Measurements from ENCODE around the gene CAPN13.

DNA sequence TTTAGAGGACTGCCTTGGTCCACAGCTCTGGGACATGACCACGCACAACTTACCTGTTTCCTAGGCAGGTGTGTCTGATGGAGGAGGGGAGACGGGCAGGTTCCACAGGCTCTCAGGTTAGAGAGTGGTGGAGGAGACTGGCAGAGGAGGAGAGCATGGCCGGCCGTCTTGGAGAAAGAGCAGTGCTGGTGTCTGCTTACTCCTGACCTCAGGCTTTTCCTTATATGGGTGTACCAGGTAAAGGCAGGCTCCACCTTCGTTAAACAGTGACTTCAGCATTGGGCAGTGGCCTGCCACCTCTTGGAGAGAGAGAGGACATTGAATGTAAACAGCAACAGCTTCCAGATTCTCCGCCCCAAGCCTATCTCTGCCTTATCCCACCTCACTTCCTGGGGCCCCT, at the start of gene CAPN13:
- TF ChIP-seq POLR2AphosphoS5 (IDR thresholded peaks at IDR 0.05) (peak in 1 of 3 donors; percentile 26), POLR2A (IDR thresholded peaks at IDR 0.05) (no peak)
- TF ChIP-seq, protein P1, sequence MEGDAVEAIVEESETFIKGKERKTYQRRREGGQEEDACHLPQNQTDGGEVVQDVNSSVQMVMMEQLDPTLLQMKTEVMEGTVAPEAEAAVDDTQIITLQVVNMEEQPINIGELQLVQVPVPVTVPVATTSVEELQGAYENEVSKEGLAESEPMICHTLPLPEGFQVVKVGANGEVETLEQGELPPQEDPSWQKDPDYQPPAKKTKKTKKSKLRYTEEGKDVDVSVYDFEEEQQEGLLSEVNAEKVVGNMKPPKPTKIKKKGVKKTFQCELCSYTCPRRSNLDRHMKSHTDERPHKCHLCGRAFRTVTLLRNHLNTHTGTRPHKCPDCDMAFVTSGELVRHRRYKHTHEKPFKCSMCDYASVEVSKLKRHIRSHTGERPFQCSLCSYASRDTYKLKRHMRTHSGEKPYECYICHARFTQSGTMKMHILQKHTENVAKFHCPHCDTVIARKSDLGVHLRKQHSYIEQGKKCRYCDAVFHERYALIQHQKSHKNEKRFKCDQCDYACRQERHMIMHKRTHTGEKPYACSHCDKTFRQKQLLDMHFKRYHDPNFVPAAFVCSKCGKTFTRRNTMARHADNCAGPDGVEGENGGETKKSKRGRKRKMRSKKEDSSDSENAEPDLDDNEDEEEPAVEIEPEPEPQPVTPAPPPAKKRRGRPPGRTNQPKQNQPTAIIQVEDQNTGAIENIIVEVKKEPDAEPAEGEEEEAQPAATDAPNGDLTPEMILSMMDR (IDR thresholded peaks at IDR 0.05): no peak

Measured in breast epithelium (tissue), 3 donors.